ENCODE measurements around the gene CTNND2. TPM values are rescaled to one million over a fixed set of nuclear protein-coding genes. Genes with fewer than 3 reads are reported as not detected.

CTNND2 gene
- total RNA-seq, 4 donors from 2014 or later: 0.04 TPM; not detected in 3

- Histone ChIP-seq H3K4me1 (no peaks in the 10 kb centered on the region), H3K36me3 (no peaks in the 10 kb centered on the region), H3K27me3 (peaks cover 15 to 20% (median 19%) of the 10 kb centered on the region in 3 donors), H3K27ac (no peak overlapping the region), H3K4me3 (no peak overlapping the region), H3K9me3 (no peaks in the 10 kb centered on the region)
- DNase-seq: no peak
- in situ Hi-C loops (cut with MboI; ENCODE audit: low sequenced_read_pairs in 4 of 4): no loop called here
- no peak for ATAC-seq
- TF ChIP-seq CTCF (IDR thresholded peaks at IDR 0.05 in 4 of 5, conservative IDR thresholded peaks at IDR 0.05 in 1 of 5): no peak
- no peak for TF ChIP-seq POLR2A (IDR thresholded peaks at IDR 0.05)
- intact Hi-C loops (cut with DNase I; ENCODE audit: low total_unique reads): no loop called here
Measured at GRCh38 chr5:11387382-11387781, 516.9 kb downstream of the CTNND2 start.

- no peak for TF ChIP-seq POLR2A (IDR thresholded peaks at IDR 0.05)
- no peak for TF ChIP-seq CTCF (IDR thresholded peaks at IDR 0.05 in 4 of 5, conservative IDR thresholded peaks at IDR 0.05 in 1 of 5)
- no peaks in the 10 kb centered on the region for H3K9me3 ChIP-seq
- no peaks in the 10 kb centered on the region for H3K36me3 ChIP-seq
- H3K27me3 ChIP-seq: peaks cover 15 to 20% (median 19%) of the 10 kb centered on the region in 3 donors
- no peak for DNase-seq
- no peak for ATAC-seq
- no peak overlapping the region for H3K27ac ChIP-seq
- in situ Hi-C loops (cut with MboI; ENCODE audit: low sequenced_read_pairs in 4 of 4): no loop called here
- intact Hi-C loops (cut with DNase I; ENCODE audit: low total_unique reads): no loop called here
- H3K4me3 ChIP-seq: no peak overlapping the region
- H3K4me1 ChIP-seq: no peaks in the 10 kb centered on the region
Measured at GRCh38 chr5:11386398-11386797, 517.8 kb downstream of the CTNND2 start.

DNA sequence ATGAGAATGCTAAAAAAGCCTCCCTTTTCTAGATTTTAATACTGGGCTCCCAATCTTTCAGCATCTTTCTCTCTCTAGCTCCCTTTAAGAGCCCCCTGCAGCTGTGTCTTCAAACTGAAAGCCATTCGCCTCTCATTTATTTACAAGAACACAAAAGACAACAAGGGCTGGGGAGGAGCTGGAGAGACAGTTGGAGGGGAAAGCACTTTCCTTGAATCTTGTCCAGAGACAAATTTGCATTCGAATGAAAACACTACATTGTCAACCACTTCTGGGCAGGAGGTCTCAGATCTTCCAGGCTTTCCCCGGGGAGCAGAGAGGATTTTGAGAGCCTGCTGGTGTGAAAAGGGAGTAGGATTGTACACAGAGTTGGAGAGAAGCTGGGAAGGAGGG lies 518.3 kb downstream of the CTNND2 start:
- DNase-seq (no peak), ATAC-seq (no peak)
- no peak for TF ChIP-seq CTCF (IDR thresholded peaks at IDR 0.05 in 4 of 5, conservative IDR thresholded peaks at IDR 0.05 in 1 of 5)
- TF ChIP-seq POLR2A (IDR thresholded peaks at IDR 0.05): no peak
- no peak overlapping the region for H3K4me3 ChIP-seq
- H3K36me3 ChIP-seq: no peaks in the 10 kb centered on the region
- intact Hi-C loops (cut with DNase I; ENCODE audit: low total_unique reads) (no loop called here), in situ Hi-C loops (cut with MboI; ENCODE audit: low sequenced_read_pairs in 4 of 4) (no loop called here)
- H3K9me3 ChIP-seq: no peaks in the 10 kb centered on the region
- no peaks in the 10 kb centered on the region for H3K4me1 ChIP-seq
- peaks cover 15 to 20% (median 19%) of the 10 kb centered on the region in 3 donors for H3K27me3 ChIP-seq
- no peak overlapping the region for H3K27ac ChIP-seq

GRCh38 chr5:11385251-11385900 lies 518.9 kb downstream of the CTNND2 start:
- in situ Hi-C loops (cut with MboI; ENCODE audit: low sequenced_read_pairs in 4 of 4) (no loop called here), intact Hi-C loops (cut with DNase I; ENCODE audit: low total_unique reads) (no loop called here)
- Histone ChIP-seq H3K9me3 (no peaks in the 10 kb centered on the region), H3K4me1 (no peaks in the 10 kb centered on the region), H3K27me3 (peaks cover 15 to 20% (median 19%) of the 10 kb centered on the region in 3 donors), H3K4me3 (no peak overlapping the region), H3K36me3 (no peaks in the 10 kb centered on the region), H3K27ac (no peak overlapping the region)
- TF ChIP-seq POLR2A (IDR thresholded peaks at IDR 0.05): no peak
- no peak for TF ChIP-seq CTCF (IDR thresholded peaks at IDR 0.05 in 4 of 5, conservative IDR thresholded peaks at IDR 0.05 in 1 of 5)
- ATAC-seq (no peak), DNase-seq (no peak)
